ENCODE results near the gene ADAP1. TPM values are rescaled to one million over a fixed set of nuclear protein-coding genes. Genes with fewer than 3 reads are reported as not detected.

ADAP1 gene
- total and polyA plus RNA-seq, 2 of the 8 experiments (the other 6 are each of a cell fraction or from before 2014, with no cell fraction given): 5.8 to 6.1 TPM

DNA sequence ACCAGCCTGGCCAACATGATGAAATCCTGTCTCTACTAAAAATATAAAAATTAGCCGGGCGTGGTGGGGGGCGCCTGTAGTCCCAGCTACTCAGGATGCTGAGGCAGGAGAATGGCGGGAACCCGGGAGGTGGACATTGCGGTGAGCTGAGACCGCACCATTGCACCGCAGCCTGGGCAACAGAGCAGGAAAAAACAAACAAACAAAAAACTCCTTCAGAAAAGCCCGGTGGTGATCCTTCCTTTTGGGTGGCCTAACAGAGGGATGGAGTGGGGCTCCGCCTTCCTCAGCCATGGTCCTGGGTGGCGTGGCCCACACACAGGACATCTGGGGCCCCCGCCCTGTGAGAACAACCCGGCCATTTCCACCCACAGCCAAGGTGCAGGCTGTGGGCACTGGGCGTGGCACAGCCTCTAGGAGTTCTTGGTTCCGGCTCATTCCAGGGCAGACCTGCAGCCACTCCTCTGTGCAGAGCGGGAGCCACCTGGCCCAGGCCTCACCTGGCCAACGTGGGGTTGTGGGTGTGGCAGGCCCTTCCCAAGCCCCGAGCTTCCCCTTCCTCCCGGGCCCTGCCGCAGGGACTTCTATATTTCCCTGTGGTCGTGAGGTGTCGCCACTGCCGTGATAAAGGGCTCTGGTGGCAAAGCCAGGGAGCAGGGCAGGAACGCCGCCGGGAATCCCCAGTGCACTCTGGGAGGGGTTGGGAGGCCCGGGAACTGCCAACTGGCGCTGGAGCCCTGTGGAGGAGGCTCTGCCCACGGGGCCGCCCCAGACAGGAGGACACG is 40.6 kb downstream of the ADAP1 start:
- Histone ChIP-seq H4K8ac (ENCODE audit: extremely low read depth, insufficient read depth, low read length) (no peak overlapping the region), H3K4me1 (replicated peaks in 1 of 4; ENCODE audit: control insufficient read depth in 3 of 4, insufficient read depth in 4 of 4, low read length in 3 of 4) (peaks cover 0 to 12% (median 0%) of the 10 kb centered on the region in 4 experiments; a peak in 2 of 7 replicates), H4K20me1 (replicated peaks in 1 of 2; ENCODE audit: control insufficient read depth in 1 of 2, insufficient read depth in 2 of 2, low read length in 2 of 2) (peaks cover 0 to 2% of the 10 kb centered on the region in 2 experiments), H2BK15ac (ENCODE audit: low read length) (no peak overlapping the region), H3K9me3 (ENCODE audit: insufficient read depth in 2 of 2, low read depth in 1 of 2, low read length in 1 of 2) (no peaks in the 10 kb centered on the region), H3K23ac (ENCODE audit: insufficient read length) (no peak overlapping the region), H3K79me1 (ENCODE audit: low read depth, low read length) (no peaks in the 10 kb centered on the region), H3K4ac (replicated peaks; ENCODE audit: insufficient read length, low read depth, low read length) (no peak overlapping the region), H3K18ac (ENCODE audit: extremely low read depth, low read length) (no peak overlapping the region), H3K36me3 (ENCODE audit: control insufficient read depth in 2 of 4, insufficient read depth in 4 of 4, low read length in 3 of 4) (no peaks in the 10 kb centered on the region), H3K23me2 (ENCODE audit: low read depth, low read length) (no peaks in the 10 kb centered on the region; the same call in 1 of the 2 replicates), H2AK5ac (ENCODE audit: low read depth, low read length) (no peak overlapping the region), H2BK120ac (replicated peaks; ENCODE audit: low read depth, low read length) (no peak overlapping the region), H4K5ac (ENCODE audit: insufficient read length, low read depth, low read length) (no peak overlapping the region), H3K56ac (replicated peaks; ENCODE audit: insufficient read length, low read depth, low read length) (no peak overlapping the region), H2BK5ac (ENCODE audit: low read depth, low read length) (no peak overlapping the region), H2BK20ac (ENCODE audit: low read length) (no peak overlapping the region), H3K4me2 (ENCODE audit: insufficient read depth in 1 of 2, low read depth in 2 of 2, low read length in 2 of 2) (no peak overlapping the region), H3K14ac (ENCODE audit: insufficient read length) (no peak overlapping the region), H3K27me3 (replicated peaks in 1 of 4; ENCODE audit: control insufficient read depth in 3 of 4, extremely low read depth in 1 of 4, insufficient read depth in 3 of 4, low read length in 3 of 4) (peaks cover 0 to 8% (median 7%) of the 10 kb centered on the region in 4 experiments; a peak in 4 of 7 replicates), H3K79me2 (ENCODE audit: control insufficient read depth in 1 of 2, insufficient read depth in 2 of 2, low read length in 2 of 2) (no peaks in the 10 kb centered on the region), H2AFZ (ENCODE audit: low read length) (no peak overlapping the region), H2BK12ac (ENCODE audit: low read depth, low read length) (no peak overlapping the region), H3K27ac (ENCODE audit: low read depth, low read length) (no peak overlapping the region), H3K9ac (replicated peaks in 1 of 4; ENCODE audit: extremely low read depth in 1 of 4, low read depth in 3 of 4, low read length in 3 of 4) (no peak overlapping the region), H4K91ac (replicated peaks; ENCODE audit: insufficient read length, low read length) (no peak overlapping the region), H3K4me3 (ENCODE audit: extremely low read depth in 1 of 4, insufficient read depth in 2 of 4, low read depth in 3 of 4, low read length in 4 of 4) (no peak overlapping the region)
- POLR2A ChIA-PET (ENCODE audit: partially characterized antibody): interaction anchor here (0.6 to 1.6 kb wide), 3 partner anchors 12 to 30 kb away, joined by 3 to 4 read pairs (median 3); no protein-coding TSS in a partner anchor
- DNase-seq (ENCODE audit: low read depth in 1 of 2, low spot score in 2 of 2): no peak
- CTCF ChIA-PET (ENCODE audit: partially characterized antibody): interaction anchor here (0.6 to 1.2 kb wide), 3 partner anchors 13 to 152 kb away, joined by 3 to 4 read pairs (median 3); no protein-coding TSS in a partner anchor
- WGBS, 2 experiments (ENCODE audit: extremely low coverage in 1 of 2, insufficient coverage in 1 of 2, insufficient read length in 1 of 2, insufficient replicate concordance in 2 of 2, low coverage in 1 of 2, low lambda C conversion rate in 2 of 2, missing lambda C conversion rate in 1 of 2): 85% methylated on average over 28 of the region's 31 CpGs; no CpG with 5 or more reads in 1 of the 2 experiments
- FAIRE-seq: no peak
- TF ChIP-seq ATF3 (IDR thresholded peaks at IDR 0.05; ENCODE audit: insufficient read depth, low read depth, low read length) (no peak), CREB1 (IDR thresholded peaks at IDR 0.05) (no peak), CBX8 (IDR thresholded peaks at IDR 0.05; ENCODE audit: borderline replicate concordance, low read depth, low read length) (no peak), PHF8 (conservative IDR thresholded peaks at IDR 0.05; ENCODE audit: low read depth, low read length) (no peak), KDM1A (IDR thresholded peaks at IDR 0.05; ENCODE audit: borderline replicate concordance, low read length) (no peak), RAD21 (IDR thresholded peaks at IDR 0.05 in 1 of 2, conservative IDR thresholded peaks at IDR 0.05 in 1 of 2; ENCODE audit: low read depth in 2 of 2, low read length in 2 of 2) (no peak; a peak in 1 of 4 replicates), EGR1 (IDR thresholded peaks at IDR 0.05; ENCODE audit: borderline replicate concordance, low read depth, low read length) (no peak), POU5F1 (IDR thresholded peaks at IDR 0.05; ENCODE audit: low read depth, low read length) (no peak), POLR2AphosphoS5 (IDR thresholded peaks at IDR 0.05; ENCODE audit: low read depth, low read length) (no peak), TAF1 (IDR thresholded peaks at IDR 0.05; ENCODE audit: low read depth, low read length) (no peak), RNF2 (IDR thresholded peaks at IDR 0.05; ENCODE audit: borderline replicate concordance, low read depth, low read length, missing control alignments, poor library complexity, severe bottlenecking) (no peak)
